HCT116 (cell line): ENCODE data around the gene ANAPC2. TPM values are rescaled to one million over a fixed set of nuclear protein-coding genes. Genes with fewer than 3 reads are reported as not detected.

Source experiments
- ATAC-seq: fragments of 200-7000 bp; cut with Tn5 transposase; 2 replicates; pipeline ENCODE4 v1.9.1; 2020; ENCODE audit warnings: mild to moderate bottlenecking, moderate library complexity
- BruUV-seq: library from RNA; stranded (reverse); fragments of 400-500 nt; replicated peaks from 2 replicates; lab custom pipeline; 2021; lab: Mats Ljungman, UMichigan
- CTCF ChIA-PET: fragments of 300-600 bp; sonication (Branson Sonifier 250); formaldehyde crosslinking; loops from one replicate; lab custom pipeline; 2021; ENCODE audit warnings: antibody characterized with exemption; lab: Charles Lee
- POLR2A ChIA-PET: fragments of 300-600, 350-600 bp; sonication (Branson Sonifier 250); formaldehyde crosslinking; loops from one replicate; lab custom pipeline; 2021; ENCODE audit warnings: antibody characterized with exemption; lab: Charles Lee
- RAD21 ChIA-PET, 2 experiments: fragments of 300-600 bp; sonication (Branson Sonifier 250); formaldehyde crosslinking; loops; one replicate each; lab custom pipeline; 2023; ENCODE audit warnings: low total read pairs in 2 of 2; ENCODE audit not compliant: uncharacterized antibody in 2 of 2, unreplicated experiment in 2 of 2, low non-redundant PET in 1 of 2; lab: Charles Lee
- DNase-seq: peaks from one replicate; pipeline ENCODE4 v3.0.0-alpha.2; 2010; ENCODE audit warnings: low read depth, low spot score
- H2AFZ ChIP-seq: fragments of 200-600 bp; shearing (Covaris generic), sonication (generic); 2 replicates; pipeline ENCODE4 v1.6.1; 2017; ENCODE audit warnings: low read depth, mixed run types, mixed read lengths, antibody characterized with exemption, low read length; ENCODE audit not compliant: poor library complexity, severe bottlenecking
- H3K27ac ChIP-seq: 2 replicates; pipeline ENCODE4 v1.5.1; 2012; ENCODE audit warnings: low read depth, low read length
- H3K27me3 ChIP-seq: fragments of 200-600 bp; sonication (generic); 2 replicates; pipeline ENCODE4 v1.6.1; 2016; ENCODE audit warnings: mixed run types, low read length, mixed read lengths; ENCODE audit not compliant: insufficient read depth
- H3K36me3 ChIP-seq, 2 experiments: fragments of 200-500 bp in 1 of 2; fragments of 200-600 bp in 1 of 2; sonication (Bioruptor generic) in 1 of 2; sonication (generic) in 1 of 2; 2 replicates each; pipeline versions ENCODE4 v1.5.1 to v1.6.1; 2014 to 2016; ENCODE audit warnings: low read length in 2 of 2, inconsistent platforms in 1 of 2, mixed read lengths in 1 of 2, mixed run types in 1 of 2; ENCODE audit not compliant: insufficient read depth in 2 of 2, control insufficient read depth in 1 of 2
- H3K4me1 ChIP-seq, 2 experiments: fragments of 200-600 bp in 1 of 2; sonication (generic) in 1 of 2; 2 replicates each; pipeline versions ENCODE4 v1.5.1 to v1.6.1; 2012 to 2017; ENCODE audit warnings: low read length in 2 of 2, inconsistent platforms in 1 of 2, mild to moderate bottlenecking in 1 of 2, mixed read lengths in 1 of 2, mixed run types in 1 of 2, moderate library complexity in 1 of 2; ENCODE audit not compliant: insufficient read depth in 2 of 2, control insufficient read depth in 1 of 2
- H3K4me2 ChIP-seq: fragments of 200-600 bp; sonication (generic); 2 replicates; pipeline ENCODE4 v1.6.1; 2017; ENCODE audit warnings: mixed run types, low read length, mixed read lengths
- H3K4me3 ChIP-seq, 2 experiments: fragments of 200-600 bp in 1 of 2; sonication (generic) in 1 of 2; replicated peaks in 1 of 2; 2 replicates each; pipeline ENCODE4 v1.5.1; 2011 to 2016; ENCODE audit warnings: low read length in 2 of 2, control low read depth in 1 of 2, low read depth in 1 of 2, mild to moderate bottlenecking in 1 of 2, mixed read lengths in 1 of 2, mixed run types in 1 of 2
- H3K79me2 ChIP-seq: fragments of 200-600 bp; sonication (generic); 2 replicates; pipeline ENCODE4 v1.6.1; 2017; ENCODE audit warnings: mild to moderate bottlenecking, mixed run types, low read length, moderate library complexity, mixed read lengths; ENCODE audit not compliant: insufficient read depth
- H3K9ac ChIP-seq: fragments of 200-600 bp; sonication (generic); 2 replicates; pipeline ENCODE4 v1.6.1; 2016; ENCODE audit warnings: low read length, mixed read lengths
- H3K9me2 ChIP-seq: fragments of 200-600 bp; sonication (generic), shearing (Covaris generic); 2 replicates; pipeline ENCODE4 v1.6.1; 2017; ENCODE audit warnings: mixed run types, mild to moderate bottlenecking, moderate library complexity; ENCODE audit not compliant: insufficient read depth
- H3K9me3 ChIP-seq, 2 experiments: fragments of 200-500 bp in 1 of 2; fragments of 200-600 bp in 1 of 2; sonication (Bioruptor generic) in 1 of 2; sonication (generic) in 1 of 2; 2 replicates each; pipeline ENCODE4 v1.6.1; 2014 to 2017; ENCODE audit warnings: low read length in 2 of 2, mixed read lengths in 2 of 2, inconsistent platforms in 1 of 2, low read depth in 1 of 2, mild to moderate bottlenecking in 1 of 2, mixed run types in 1 of 2, moderate library complexity in 1 of 2; ENCODE audit not compliant: control insufficient read depth in 1 of 2, insufficient read depth in 1 of 2
- H4K20me1 ChIP-seq: fragments of 200-600 bp; sonication (generic), shearing (Covaris generic); 2 replicates; pipeline ENCODE4 v1.6.1; 2017; ENCODE audit warnings: mixed run types, mild to moderate bottlenecking, moderate library complexity; ENCODE audit not compliant: insufficient read depth
- EGR1 ChIP-seq: IDR thresholded peaks from 2 replicates; pipeline ENCODE4 v1.6.1; 2012; ENCODE audit warnings: low read depth
- EZH2 ChIP-seq: fragments of 200-600 bp; sonication (generic); IDR thresholded peaks from 2 replicates; pipeline ENCODE4 v1.6.1; 2017; ENCODE audit warnings: antibody characterized with exemption, mixed run types
- JUND ChIP-seq: IDR thresholded peaks from 2 replicates; pipeline ENCODE4 v1.6.1; 2012
- REST ChIP-seq: IDR thresholded peaks from 2 replicates; pipeline ENCODE4 v1.6.1; 2012; ENCODE audit warnings: low read depth
- TCF7L2 ChIP-seq: IDR thresholded peaks from 2 replicates; pipeline ENCODE4 v1.7.0; 2011; ENCODE audit warnings: borderline replicate concordance, inconsistent platforms; ENCODE audit not compliant: insufficient read depth, insufficient read length; ENCODE audit errors: extremely low read depth
- YY1 ChIP-seq: IDR thresholded peaks from 2 replicates; pipeline ENCODE4 v1.6.1; 2011; ENCODE audit warnings: low read length, low read depth, moderate library complexity, mild to moderate bottlenecking; ENCODE audit not compliant: insufficient replicate concordance; ENCODE audit errors: extremely low read depth
- ZBTB33 ChIP-seq: IDR thresholded peaks from 2 replicates; pipeline ENCODE4 v1.6.1; 2011; ENCODE audit warnings: mild to moderate bottlenecking, low read length, moderate library complexity; ENCODE audit not compliant: insufficient replicate concordance; ENCODE audit errors: extremely low read depth
- intact Hi-C: fragments of 100-400 bp; cut with micrococcal nuclease; formaldehyde crosslinking; loops from 2 replicates; pipeline ENCODE4 v1.10.0; 2022
- total RNA-seq: library from RNA; stranded (reverse); gene quantifications from one replicate; pipeline ENCODE4 v1.2.1, GENCODE V29; 2021; ENCODE audit not compliant: unreplicated experiment

ANAPC2 gene
- total RNA-seq, 1 experiment from 2014 or later, result 75.5 TPM

GRCh38 chr9:137232510-137232909 is 44.1 kb upstream of the ANAPC2 start (continued):
- TF ChIP-seq ZBTB33, result no peak

DNA sequence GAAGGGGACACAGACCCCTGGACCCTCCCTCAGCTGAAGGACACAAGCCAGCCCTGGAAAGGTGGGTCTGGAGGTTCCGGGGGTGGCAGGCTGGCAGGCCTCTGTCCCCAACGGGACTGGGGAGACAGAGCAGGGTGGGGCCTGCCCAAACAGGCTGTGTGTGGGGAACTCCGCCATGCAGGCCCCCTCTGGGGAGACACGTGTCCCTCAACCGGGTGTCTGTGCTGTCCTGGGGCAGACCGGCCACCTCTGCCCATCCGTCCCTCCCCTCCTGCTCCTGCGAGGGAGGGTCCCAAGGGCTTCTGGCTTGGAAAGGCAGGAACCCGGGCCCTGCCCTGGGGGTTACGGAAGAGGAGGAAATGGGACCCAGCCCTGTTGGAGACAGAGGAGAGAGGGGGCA is 43.7 kb upstream of the ANAPC2 start:
- CTCF ChIA-PET, result no interaction called here
- Histone ChIP-seq H4K20me1 (no peaks in the 10 kb centered on the region), H3K4me3 (no peak overlapping the region)

More for the DNA sequence above, 43.7 kb upstream of the ANAPC2 start:
- H3K27ac ChIP-seq, result no peak overlapping the region
- no peak overlapping the region for H3K9ac ChIP-seq
- no peaks in the 10 kb centered on the region for H3K27me3 ChIP-seq
- H3K4me1 ChIP-seq, result peaks cover 20 to 37% of the 10 kb centered on the region in 2 experiments
- no peak overlapping the region for H3K4me2 ChIP-seq
- no peaks in the 10 kb centered on the region for H3K36me3 ChIP-seq
- ChIA-PET RAD21 (no interaction called here), POLR2A (no interaction called here)
- no peaks in the 10 kb centered on the region for H3K79me2 ChIP-seq
- no peak for TF ChIP-seq TCF7L2
- TF ChIP-seq JUND, result no peak
- no peak for TF ChIP-seq YY1
- TF ChIP-seq REST, result no peak
- no peak for TF ChIP-seq EGR1
- no peak for TF ChIP-seq EZH2
- BruUV-seq, result no TSS peak
- H3K9me3 ChIP-seq, result no peaks in the 10 kb centered on the region
- intact Hi-C loops, result no loop called here
- no peak for DNase-seq
- no peak overlapping the region for H2AFZ ChIP-seq
- no peak for ATAC-seq
- no peaks in the 10 kb centered on the region for H3K9me2 ChIP-seq
